Heart left ventricle (tissue), 13 donors: ENCODE data around the gene CFAP45.

Experiments used
- POLR2A ChIP-seq, 2 donors: fragments of 450-650 bp; IDR thresholded peaks; one replicate each; pipeline ENCODE4 v1.6.1; 2017; ENCODE audit warnings: antibody characterized with exemption in 2 of 2, mild to moderate bottlenecking in 2 of 2, moderate library complexity in 2 of 2
- TF ChIP-seq, protein P1 (sequence below), 12 donors: fragments of 200-600 bp; sonication (generic) in 4 of 12; IDR thresholded peaks; one replicate each; pipeline versions ENCODE4 v1.5.0 to v1.8.0; 2018 to 2022; ENCODE audit warnings: antibody characterized with exemption in 12 of 12, mild to moderate bottlenecking in 5 of 12
- donor health status: ischemic (EF 13 %, LVEDD 7.1; RV severe dilation, severe dysfunction).
- donor health status: DM: no; HTN: yes; CAD: no.
- donor health status: DM: no; HTN: no; CAD: no.
- donor health status: ischemic (EF 25% LVEDD 6.9; RV normal size, moderate dysfunction).
- donor health status: ischemic (EF 25% LVEDD 5.7; RV mildly dilated, moderate dysfunction).
- donor health status: ischemic (EF 35%, LVEDD 5.7; RV mildly dilated, moderate dysfunction).
- donor health status: nonischemic (EF 11% LVEDD 7.7; RV severe dilation, severe dysfunction).
- donor health status: DM: yes; HTN: yes; CAD: no.
- donor health status: PGD.
- donor health status: ischemic (EF 29% LVEDD 5.4; RV normal size, mild dysfunction).
- donor health status: nonischemic (EF 23%, LVEDD 6.1; RV moderate dilation, normal function).

GRCh38 chr1:159949123-159949522 lies 49.2 kb upstream of the CFAP45 start:
- TF ChIP-seq, protein P1, sequence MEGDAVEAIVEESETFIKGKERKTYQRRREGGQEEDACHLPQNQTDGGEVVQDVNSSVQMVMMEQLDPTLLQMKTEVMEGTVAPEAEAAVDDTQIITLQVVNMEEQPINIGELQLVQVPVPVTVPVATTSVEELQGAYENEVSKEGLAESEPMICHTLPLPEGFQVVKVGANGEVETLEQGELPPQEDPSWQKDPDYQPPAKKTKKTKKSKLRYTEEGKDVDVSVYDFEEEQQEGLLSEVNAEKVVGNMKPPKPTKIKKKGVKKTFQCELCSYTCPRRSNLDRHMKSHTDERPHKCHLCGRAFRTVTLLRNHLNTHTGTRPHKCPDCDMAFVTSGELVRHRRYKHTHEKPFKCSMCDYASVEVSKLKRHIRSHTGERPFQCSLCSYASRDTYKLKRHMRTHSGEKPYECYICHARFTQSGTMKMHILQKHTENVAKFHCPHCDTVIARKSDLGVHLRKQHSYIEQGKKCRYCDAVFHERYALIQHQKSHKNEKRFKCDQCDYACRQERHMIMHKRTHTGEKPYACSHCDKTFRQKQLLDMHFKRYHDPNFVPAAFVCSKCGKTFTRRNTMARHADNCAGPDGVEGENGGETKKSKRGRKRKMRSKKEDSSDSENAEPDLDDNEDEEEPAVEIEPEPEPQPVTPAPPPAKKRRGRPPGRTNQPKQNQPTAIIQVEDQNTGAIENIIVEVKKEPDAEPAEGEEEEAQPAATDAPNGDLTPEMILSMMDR (IDR thresholded peaks at IDR 0.05): no peak
- no peak for TF ChIP-seq POLR2A (IDR thresholded peaks at IDR 0.05)
